Naive thymus-derived CD8-positive, alpha-beta T cell (primary cell): ENCODE results near the gene RCOR1. TPM values are rescaled to one million over a fixed set of nuclear protein-coding genes. Genes with fewer than 3 reads are reported as not detected.

ENCODE experiments used
- polyA plus RNA-seq, 3 donors: library from polyadenylated mRNA; unstranded; fragments of 300-500 nt; fragmentation: Illumina TruSeq; gene quantifications; one replicate each; pipeline ENCODE4 v1.2.3, GENCODE V29; 2021
- total RNA-seq, 8 experiments: library from RNA in 2 of 8; stranded (reverse) in 2 of 8; gene quantifications; one replicate each; pipeline ENCODE4 v1.2.3 and lab custom pipeline; 2021 to 2026

The RCOR1 gene
- total and polyA plus RNA-seq, 5 experiments from 2014 or later: 0.43 to 24.0 (median 1.2) TPM

Other genes with a start within 250 kb of the RCOR1 start
- gene CINP, start 229.8 kb upstream of the RCOR1 start, total RNA-seq: 10 to 100 TPM; 30.0 to 32.6 TPM
- gene CINP, start 229.8 kb upstream of the RCOR1 start, polyA plus RNA-seq: 10 to 100 TPM; 40.2 to 46.6 (median 40.6) TPM
- 10 to 100 TPM; 11.6 to 11.8 TPM for gene TECPR2, start 229.7 kb upstream of the RCOR1 start, total RNA-seq
- gene TECPR2, start 229.7 kb upstream of the RCOR1 start, polyA plus RNA-seq: 1 to 10 TPM; 3.3 to 5.4 (median 4.3) TPM
- 1 to 10 TPM; 1.3 to 1.6 TPM for gene ANKRD9, start 82.9 kb upstream of the RCOR1 start, total RNA-seq
- under 1 TPM; 0.15 to 0.43 (median 0.28) TPM for gene ANKRD9, start 82.9 kb upstream of the RCOR1 start, polyA plus RNA-seq
- gene TRAF3, start 184.8 kb downstream of the RCOR1 start, total RNA-seq: 10 to 100 TPM; 40.8 to 45.2 TPM
- 10 to 100 TPM; 13.3 to 18.5 (median 13.8) TPM for gene TRAF3, start 184.8 kb downstream of the RCOR1 start, polyA plus RNA-seq